Bronchial epithelial cell (primary cell): ENCODE results near the gene METTL17. TPM values are rescaled to one million over a fixed set of nuclear protein-coding genes. Genes with fewer than 3 reads are reported as not detected.
A peak's percentile ranks its signal among the peaks of the same experiment; 100 is the strongest.

Source experiments
- DNase-seq: peaks from one replicate; pipeline ENCODE4 v3.0.0-alpha.2; 2010; ENCODE audit warnings: low read depth
- FAIRE-seq: peaks from 2 replicates; lab custom pipeline; 2011; peaks lifted over from hg19 to GRCh38; lab: Jason Lieb, UNC
- H3K27me3 ChIP-seq: 2 replicates; pipeline ENCODE4 v1.5.1; 2011; ENCODE audit warnings: low read length; ENCODE audit not compliant: control insufficient read depth, insufficient read depth
- H3K36me3 ChIP-seq: 2 replicates; pipeline ENCODE4 v1.5.1; 2011; ENCODE audit warnings: low read length; ENCODE audit not compliant: control insufficient read depth, insufficient read depth
- H3K4me3 ChIP-seq: 2 replicates; pipeline ENCODE4 v1.5.1; 2011; ENCODE audit warnings: mild to moderate bottlenecking, low read depth, low read length, control low read depth
- total RNA-seq: library from RNA; depleted of rRNA; stranded (reverse); fragments of >200 nt; gene quantifications from 2 replicates; pipeline ENCODE4 v1.2.1, GENCODE V29; 2014
- TF ChIP-seq, protein P1 (sequence below): IDR thresholded peaks from 2 replicates; pipeline ENCODE4 v1.5.1; 2011; ENCODE audit warnings: mild to moderate bottlenecking, moderate library complexity, low read length, control low read depth, inconsistent platforms; ENCODE audit not compliant: insufficient read depth, severe bottlenecking

METTL17 gene
- total RNA-seq, 1 donor from 2014 or later = 56.1 TPM

DNA sequence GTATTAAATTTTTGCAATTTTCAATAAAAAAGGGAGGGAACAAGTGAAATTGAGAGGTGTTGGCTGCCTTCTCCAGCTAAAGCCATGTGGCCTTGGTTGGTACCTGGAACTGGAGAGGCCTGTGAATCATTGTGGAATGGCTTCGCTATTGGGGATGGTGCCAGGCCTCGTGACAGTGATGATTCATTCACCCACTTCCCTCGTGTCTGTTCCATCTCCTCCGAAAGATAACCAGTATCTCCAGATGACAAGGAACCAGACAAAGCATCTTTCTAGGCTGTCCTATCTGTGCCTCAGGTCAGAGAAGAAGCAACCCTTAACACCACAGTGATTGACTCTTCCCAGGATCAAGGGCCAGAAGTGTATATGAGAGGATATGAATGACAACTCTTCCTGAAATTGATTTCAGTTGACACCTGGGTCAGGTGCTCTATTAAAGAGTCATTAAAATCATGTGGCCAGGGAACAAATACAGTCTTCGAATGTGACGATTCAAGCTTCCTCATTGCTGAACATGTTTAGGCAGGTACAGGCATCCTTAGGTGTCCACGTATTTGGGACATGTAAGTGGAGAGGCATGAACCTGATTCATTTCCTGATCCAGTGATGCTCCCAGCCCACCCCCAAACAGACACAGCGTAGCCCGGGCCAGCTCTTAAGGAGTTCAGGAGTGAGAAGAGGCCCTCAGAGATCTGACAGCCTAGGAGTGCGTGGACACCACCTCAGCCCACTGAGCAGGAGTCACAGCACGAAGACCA is 52.1 kb downstream of the METTL17 start, which contains the start of gene RNASE7:
Gene RNASE7, plus strand, starts transcription at position 687 of the 758 bp plus-strand sequence. CDS start 631 bp downstream, outside the sequence.
- Histone ChIP-seq H3K27me3 (no peaks in the 10 kb centered on the region), H3K36me3 (no peaks in the 10 kb centered on the region), H3K4me3 (peak within 1 kb of the TSS; percentile 20)
- TF ChIP-seq, protein P1, sequence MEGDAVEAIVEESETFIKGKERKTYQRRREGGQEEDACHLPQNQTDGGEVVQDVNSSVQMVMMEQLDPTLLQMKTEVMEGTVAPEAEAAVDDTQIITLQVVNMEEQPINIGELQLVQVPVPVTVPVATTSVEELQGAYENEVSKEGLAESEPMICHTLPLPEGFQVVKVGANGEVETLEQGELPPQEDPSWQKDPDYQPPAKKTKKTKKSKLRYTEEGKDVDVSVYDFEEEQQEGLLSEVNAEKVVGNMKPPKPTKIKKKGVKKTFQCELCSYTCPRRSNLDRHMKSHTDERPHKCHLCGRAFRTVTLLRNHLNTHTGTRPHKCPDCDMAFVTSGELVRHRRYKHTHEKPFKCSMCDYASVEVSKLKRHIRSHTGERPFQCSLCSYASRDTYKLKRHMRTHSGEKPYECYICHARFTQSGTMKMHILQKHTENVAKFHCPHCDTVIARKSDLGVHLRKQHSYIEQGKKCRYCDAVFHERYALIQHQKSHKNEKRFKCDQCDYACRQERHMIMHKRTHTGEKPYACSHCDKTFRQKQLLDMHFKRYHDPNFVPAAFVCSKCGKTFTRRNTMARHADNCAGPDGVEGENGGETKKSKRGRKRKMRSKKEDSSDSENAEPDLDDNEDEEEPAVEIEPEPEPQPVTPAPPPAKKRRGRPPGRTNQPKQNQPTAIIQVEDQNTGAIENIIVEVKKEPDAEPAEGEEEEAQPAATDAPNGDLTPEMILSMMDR = no peak
- peak; percentile 89 for FAIRE-seq
- DNase-seq = peak; percentile 99

DNA sequence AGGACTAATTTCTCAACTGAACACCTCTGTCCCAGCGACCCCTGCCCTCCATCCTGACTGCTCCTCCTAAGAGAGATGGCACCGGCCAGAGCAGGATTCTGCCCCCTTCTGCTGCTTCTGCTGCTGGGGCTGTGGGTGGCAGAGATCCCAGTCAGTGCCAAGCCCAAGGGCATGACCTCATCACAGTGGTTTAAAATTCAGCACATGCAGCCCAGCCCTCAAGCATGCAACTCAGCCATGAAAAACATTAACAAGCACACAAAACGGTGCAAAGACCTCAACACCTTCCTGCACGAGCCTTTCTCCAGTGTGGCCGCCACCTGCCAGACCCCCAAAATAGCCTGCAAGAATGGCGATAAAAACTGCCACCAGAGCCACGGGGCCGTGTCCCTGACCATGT is 53.1 kb downstream of the METTL17 start:
- Histone ChIP-seq H3K27me3 (no peaks in the 10 kb centered on the region), H3K4me3 (no peak overlapping the region), H3K36me3 (no peaks in the 10 kb centered on the region)
- TF ChIP-seq, protein P1 = no peak
- FAIRE-seq (no peak), DNase-seq (peak; percentile 27)

DNA sequence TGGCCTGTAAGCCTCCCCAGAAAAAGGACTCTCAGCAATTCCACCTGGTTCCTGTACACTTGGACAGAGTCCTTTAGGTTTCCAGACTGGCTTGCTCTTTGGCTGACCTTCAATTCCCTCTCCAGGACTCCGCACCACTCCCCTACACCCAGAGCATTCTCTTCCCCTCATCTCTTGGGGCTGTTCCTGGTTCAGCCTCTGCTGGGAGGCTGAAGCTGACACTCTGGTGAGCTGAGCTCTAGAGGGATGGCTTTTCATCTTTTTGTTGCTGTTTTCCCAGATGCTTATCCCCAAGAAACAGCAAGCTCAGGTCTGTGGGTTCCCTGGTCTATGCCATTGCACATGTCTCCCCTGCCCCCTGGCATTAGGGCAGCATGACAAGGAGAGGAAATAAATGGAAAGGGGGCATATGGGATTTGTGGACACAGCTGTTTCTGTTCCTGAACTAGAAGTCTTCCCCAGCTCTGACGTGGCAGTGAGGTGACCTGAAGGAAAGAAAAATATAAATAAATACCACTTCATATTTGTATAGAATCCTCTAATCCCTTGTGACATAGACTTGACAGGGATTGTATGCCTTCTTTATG is 53.7 kb downstream of the METTL17 start:
- FAIRE-seq (no peak), DNase-seq (no peak)
- Histone ChIP-seq H3K36me3 (no peaks in the 10 kb centered on the region), H3K4me3 (no peak overlapping the region), H3K27me3 (no peaks in the 10 kb centered on the region)
- TF ChIP-seq, protein P1 = no peak

DNA sequence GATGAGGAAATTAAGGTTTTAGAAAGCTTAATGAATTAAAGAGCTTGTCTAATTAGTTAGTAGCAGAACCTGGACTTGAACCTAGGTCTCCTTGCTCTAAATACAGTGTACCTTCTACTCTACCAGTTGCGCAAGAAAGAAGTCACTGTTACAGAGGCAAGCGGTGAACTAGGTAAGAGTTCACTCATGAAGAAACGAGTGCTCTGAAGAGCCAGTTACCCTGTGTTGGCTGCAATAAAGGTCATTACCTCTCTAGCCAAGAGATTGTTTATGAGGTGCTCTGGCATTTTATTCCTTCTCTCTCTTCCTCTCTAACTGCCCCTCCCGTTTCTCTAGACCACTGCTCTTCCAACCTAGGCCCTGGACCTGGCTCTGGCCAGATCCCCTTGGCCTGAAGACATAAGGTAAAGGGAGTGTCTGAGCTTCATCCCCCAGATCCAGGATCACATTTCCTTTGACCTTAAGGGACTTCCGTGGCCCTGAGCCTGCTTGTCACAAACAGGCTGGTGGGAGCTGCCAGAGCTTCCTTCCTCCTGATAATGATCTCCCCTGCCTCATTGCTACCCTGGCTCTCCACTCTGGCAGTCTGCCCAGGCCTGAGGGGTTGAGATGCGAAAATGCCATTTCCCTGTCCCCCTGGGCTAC is 54.3 kb downstream of the METTL17 start:
- TF ChIP-seq, protein P1 = no peak
- Histone ChIP-seq H3K36me3 (no peaks in the 10 kb centered on the region), H3K4me3 (no peak overlapping the region), H3K27me3 (no peaks in the 10 kb centered on the region)
- DNase-seq = no peak
- no peak for FAIRE-seq

Other genes with a start within 250 kb of the METTL17 start
- gene EDDM3A, start 244.1 kb upstream of the METTL17 start, total RNA-seq = not detected in 2 replicates
- not detected in 2 replicates for gene EDDM3B, start 221.6 kb upstream of the METTL17 start, total RNA-seq
- gene RNASE6, start 208.7 kb upstream of the METTL17 start, total RNA-seq = not detected in 2 replicates
- not detected in 2 replicates for gene RNASE1, start 187.1 kb upstream of the METTL17 start, total RNA-seq
- not detected in 2 replicates for gene RNASE3, start 98.6 kb upstream of the METTL17 start, total RNA-seq
- gene RNASE2, start 34.5 kb upstream of the METTL17 start, total RNA-seq = not detected in 2 replicates
- under 0.01 and 0.26 TPM in 2 replicates for gene SLC39A2, start 9.3 kb downstream of the METTL17 start, total RNA-seq
- 9.2 and 23.3 TPM in 2 replicates for gene NDRG2, start 35.1 kb downstream of the METTL17 start, total RNA-seq
- not detected in 2 replicates for gene TPPP2, start 40.2 kb downstream of the METTL17 start, total RNA-seq
- not detected in 2 replicates for gene RNASE13, start 44.8 kb downstream of the METTL17 start, total RNA-seq
- gene RNASE7, start 52.4 kb downstream of the METTL17 start, total RNA-seq = 8.2 and 12.1 TPM in 2 replicates
- gene RNASE8, start 67.8 kb downstream of the METTL17 start, total RNA-seq = not detected in 2 replicates
- gene ARHGEF40, start 80.3 kb downstream of the METTL17 start, total RNA-seq = 3.3 and 6.8 TPM in 2 replicates
- gene ZNF219, start 108.7 kb downstream of the METTL17 start, total RNA-seq = 7.8 and 8.2 TPM in 2 replicates
- gene TMEM253, start 111.1 kb downstream of the METTL17 start, total RNA-seq = under 0.01 and 0.51 TPM in 2 replicates
- not detected in 2 replicates for gene OR5AU1, start 166.1 kb downstream of the METTL17 start, total RNA-seq